C4-2B (cell line): ENCODE results near the gene TEAD2.

ENCODE experiments used
- CTCF ChIP-seq: fragments of 450-650 bp; conservative IDR thresholded peaks from 2 replicates; pipeline ENCODE4 v1.5.1; 2017; ENCODE audit warnings: mild to moderate bottlenecking
- ZFX ChIP-seq: fragments of 450-650 bp; IDR thresholded peaks from 2 replicates; pipeline ENCODE4 v1.6.1; 2017

- no peak for TF ChIP-seq CTCF
- TF ChIP-seq ZFX, result no peak
Measured at GRCh38 chr19:49347191-49347590, 15.0 kb downstream of the TEAD2 start.
